GM18909 (cell line): Measurements from ENCODE around the gene DPP6.

Source experiments
- ATAC-seq: cut with Tn5 transposase; IDR thresholded peaks from one replicate; pipeline ENCODE4 v1.9.1; 2021; ENCODE audit warnings: mild to moderate bottlenecking; ENCODE audit not compliant: unreplicated experiment, poor library complexity

DPP6 gene

GRCh38 chr7:154437234-154437633 lies 385.0 kb downstream of the DPP6 start:
- ATAC-seq = no peak

GRCh38 chr7:154438571-154439367 lies 386.6 kb downstream of the DPP6 start:
- ATAC-seq = no peak

GRCh38 chr7:154440058-154440457 lies 387.9 kb downstream of the DPP6 start:
- no peak for ATAC-seq

GRCh38 chr7:154440651-154441050 lies 388.5 kb downstream of the DPP6 start:
- no peak for ATAC-seq

- no peak for ATAC-seq
Measured at GRCh38 chr7:154441811-154442210, 389.6 kb downstream of the DPP6 start.

GRCh38 chr7:154442939-154443338 lies 390.7 kb downstream of the DPP6 start:
- ATAC-seq = no peak

- ATAC-seq = no peak
Measured at GRCh38 chr7:154450451-154450850, 398.3 kb downstream of the DPP6 start.

GRCh38 chr7:154451480-154452457 lies 399.6 kb downstream of the DPP6 start:
- ATAC-seq = no peak

GRCh38 chr7:154463794-154464193 lies 411.6 kb downstream of the DPP6 start:
- no peak for ATAC-seq

GRCh38 chr7:154469652-154470051 lies 417.5 kb downstream of the DPP6 start:
- ATAC-seq = no peak

GRCh38 chr7:154472343-154472742 lies 420.1 kb downstream of the DPP6 start:
- no peak for ATAC-seq

- no peak for ATAC-seq
Measured at GRCh38 chr7:154473360-154473759, 421.2 kb downstream of the DPP6 start.

GRCh38 chr7:154474903-154475520 lies 422.8 kb downstream of the DPP6 start:
- no peak for ATAC-seq

- no peak for ATAC-seq
Measured at GRCh38 chr7:154475864-154476263, 423.7 kb downstream of the DPP6 start.

GRCh38 chr7:154480817-154481216 lies 428.6 kb downstream of the DPP6 start:
- no peak for ATAC-seq

GRCh38 chr7:154482863-154483262 lies 430.7 kb downstream of the DPP6 start:
- no peak for ATAC-seq

- no peak for ATAC-seq
Measured at GRCh38 chr7:154484406-154484805, 432.2 kb downstream of the DPP6 start.

GRCh38 chr7:154484943-154485342 lies 432.7 kb downstream of the DPP6 start:
- no peak for ATAC-seq

- no peak for ATAC-seq
Measured at GRCh38 chr7:154489897-154490296, 437.7 kb downstream of the DPP6 start.

GRCh38 chr7:154493594-154493993 lies 441.4 kb downstream of the DPP6 start:
- ATAC-seq = no peak

GRCh38 chr7:154497751-154498150 lies 445.6 kb downstream of the DPP6 start:
- ATAC-seq = no peak
